Renal pelvis (tissue), 4 donors: ENCODE measurements around the gene SART1. TPM values are rescaled to one million over a fixed set of nuclear protein-coding genes. Genes with fewer than 3 reads are reported as not detected.
A peak's percentile ranks its signal among the peaks of the same experiment; 100 is the strongest.
"Not testable (repeated sequence)": the region's sequence is repeated elsewhere in the genome, so short reads cannot be mapped to it uniquely, and the experiment has no call there.

ENCODE experiments used
- DNase-seq: peaks from one replicate; pipeline ENCODE4 v3.0.0-alpha.2; 2013
- polyA plus RNA-seq, 3 donors: library from polyadenylated mRNA; unstranded; fragments of 120-200 nt; gene quantifications; one replicate each; pipeline ENCODE4 v1.2.1, GENCODE V29; 2013; ENCODE audit not compliant: insufficient read length in 3 of 3

SART1 gene
- polyA plus RNA-seq, 3 donors, result 50.1 to 57.6 (median 55.5) TPM

DNA sequence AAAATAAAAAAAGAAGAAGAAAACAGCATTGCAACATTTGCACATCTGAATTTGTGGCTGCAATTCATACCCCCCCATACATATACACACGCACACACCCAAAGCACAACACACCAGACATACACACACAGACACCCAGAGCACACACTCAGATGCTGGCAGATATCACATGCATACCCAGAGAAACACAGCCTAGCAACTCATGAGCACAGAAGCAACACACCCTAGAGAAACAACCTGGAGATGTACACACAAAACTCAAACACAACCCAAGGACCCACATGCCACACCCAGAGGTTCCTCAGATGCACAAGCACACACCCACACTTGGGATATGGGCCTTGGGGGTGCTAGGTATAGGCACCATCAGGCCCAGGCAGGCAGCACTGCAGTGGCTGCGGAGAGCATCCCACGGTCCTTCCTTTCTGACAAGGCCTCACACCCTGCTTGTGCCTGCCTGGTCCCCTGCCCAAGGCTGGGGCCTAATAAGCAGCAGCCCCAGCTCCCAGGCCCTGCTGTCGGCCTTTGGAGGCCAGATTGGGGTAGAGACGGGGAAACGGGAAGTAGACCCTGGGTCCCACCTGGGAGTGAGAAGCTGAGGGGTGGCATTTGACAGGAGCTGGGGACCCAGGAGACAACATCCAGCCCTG lies 53.4 kb downstream of the SART1 start:
- no peak for DNase-seq

DNA sequence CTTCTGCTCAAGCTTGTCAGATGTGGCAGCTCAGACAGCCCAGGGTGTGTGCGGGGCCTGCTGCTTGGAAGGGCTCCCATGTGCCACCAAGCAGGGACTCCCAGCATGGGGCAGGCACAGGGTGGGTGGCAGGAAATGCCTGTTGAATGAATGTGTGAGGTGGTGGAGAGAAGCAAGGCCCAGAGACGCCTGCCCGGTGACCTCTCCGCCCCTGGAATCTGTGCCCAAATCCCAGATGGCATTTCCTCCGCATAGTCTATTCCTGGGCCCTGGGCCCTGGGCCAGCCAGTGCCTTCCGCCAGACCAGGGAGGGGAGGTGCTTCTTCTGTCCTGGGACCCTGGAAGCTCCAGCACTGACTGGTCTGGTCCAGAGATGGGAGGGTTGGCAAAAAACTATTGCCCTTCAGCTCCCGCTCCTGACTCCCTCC lies 53.9 kb downstream of the SART1 start:
- DNase-seq, result no peak

DNA sequence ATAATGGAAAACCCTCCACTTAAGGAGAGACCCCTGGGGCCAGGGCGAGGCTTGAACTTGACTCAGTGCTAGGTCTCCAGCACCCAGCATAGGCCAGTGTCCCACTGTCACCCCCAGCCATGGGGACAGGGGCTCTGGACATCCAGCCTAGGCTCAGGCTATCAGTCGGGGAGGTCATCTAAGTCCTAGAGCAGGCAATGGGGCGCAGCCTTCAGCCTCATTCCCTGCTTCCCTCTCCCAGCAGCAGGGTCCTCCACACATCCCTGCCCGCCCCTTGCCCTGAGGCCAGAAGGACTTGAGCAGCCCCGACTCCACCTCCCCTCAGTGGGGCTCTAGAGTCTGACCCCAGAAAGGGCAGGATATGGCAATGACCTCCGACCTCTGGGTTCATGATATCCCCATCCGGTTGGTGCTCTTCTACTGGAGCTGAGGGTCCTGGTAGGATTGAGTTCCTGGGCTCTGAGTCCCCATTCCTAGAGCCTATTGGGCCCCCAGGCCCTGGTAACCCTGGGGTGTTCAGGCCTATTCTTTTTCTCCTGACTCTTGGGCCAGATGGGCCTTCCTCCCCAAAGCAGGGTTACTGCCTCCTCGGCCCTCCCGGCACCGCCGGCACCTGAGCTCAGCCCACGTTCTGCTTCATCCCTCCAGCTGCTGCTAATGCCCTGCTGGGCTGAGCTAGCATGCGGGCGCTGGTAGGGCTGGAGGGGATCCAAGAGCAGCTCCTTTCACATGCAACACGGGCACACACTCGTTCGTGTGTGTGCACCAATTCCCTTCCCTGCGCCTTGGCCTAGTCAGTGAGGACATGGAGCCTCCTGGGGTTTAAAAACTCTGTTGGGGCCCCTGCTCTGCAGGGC lies 54.6 kb downstream of the SART1 start:
- no peak for DNase-seq

DNA sequence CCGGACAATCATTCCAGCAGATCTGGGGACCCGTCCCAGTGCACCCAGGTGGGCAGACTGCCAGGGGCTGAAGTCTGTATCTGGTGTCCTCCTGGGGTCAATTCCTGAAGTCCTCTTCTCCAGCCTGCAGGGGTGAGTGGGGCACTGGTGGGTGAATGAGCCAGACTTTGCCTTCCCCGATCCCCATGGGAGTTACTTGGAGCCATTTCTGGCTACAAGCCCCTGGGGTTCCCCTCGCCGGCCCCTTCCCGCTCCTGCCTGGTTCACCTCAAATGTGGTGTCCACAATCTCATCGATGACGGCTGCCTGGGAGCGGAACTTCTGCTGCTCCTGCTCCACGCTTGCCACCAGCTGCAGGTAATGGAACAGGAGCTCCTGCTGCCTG lies 55.3 kb downstream of the SART1 start:
- no peak for DNase-seq

DNA sequence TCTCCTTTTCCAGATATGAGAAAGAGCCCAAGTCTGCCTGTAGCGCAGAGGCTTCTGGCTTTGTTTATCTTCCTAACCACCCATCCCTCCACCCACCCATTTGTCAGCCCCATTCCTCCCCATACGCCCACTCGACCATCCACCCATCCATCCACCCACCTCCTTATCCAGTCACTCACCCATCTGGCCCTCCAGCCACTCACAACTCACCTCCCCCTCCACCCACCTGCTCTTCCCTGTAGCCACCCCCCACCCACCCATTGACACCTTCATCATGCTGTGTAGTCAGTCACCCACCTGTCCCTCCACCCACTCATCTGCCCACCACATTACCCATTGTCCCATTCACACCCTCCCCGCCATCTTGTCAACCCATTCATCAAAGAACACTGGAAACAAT lies 55.8 kb downstream of the SART1 start:
- no peak for DNase-seq

DNA sequence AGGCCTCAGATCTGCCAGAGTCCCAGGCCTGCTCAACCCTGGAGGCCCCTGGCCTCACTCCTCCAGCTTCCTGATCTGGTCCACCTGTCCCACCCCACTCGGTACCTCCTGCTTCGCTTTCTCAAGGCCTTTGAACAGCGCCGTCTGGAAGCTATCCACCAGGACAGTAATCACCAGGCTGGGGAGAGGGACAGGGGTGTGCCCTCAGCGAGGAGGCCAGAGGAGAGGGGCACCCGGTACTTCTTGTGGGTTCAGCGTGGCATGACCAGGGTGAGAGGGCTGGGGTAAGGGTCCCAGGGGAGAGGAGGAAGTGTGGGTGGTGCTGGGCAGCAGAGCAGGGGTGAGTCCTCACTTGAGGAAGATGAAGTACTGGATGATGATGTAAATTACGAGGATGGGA lies 58.7 kb downstream of the SART1 start:
- DNase-seq, result no peak

DNA sequence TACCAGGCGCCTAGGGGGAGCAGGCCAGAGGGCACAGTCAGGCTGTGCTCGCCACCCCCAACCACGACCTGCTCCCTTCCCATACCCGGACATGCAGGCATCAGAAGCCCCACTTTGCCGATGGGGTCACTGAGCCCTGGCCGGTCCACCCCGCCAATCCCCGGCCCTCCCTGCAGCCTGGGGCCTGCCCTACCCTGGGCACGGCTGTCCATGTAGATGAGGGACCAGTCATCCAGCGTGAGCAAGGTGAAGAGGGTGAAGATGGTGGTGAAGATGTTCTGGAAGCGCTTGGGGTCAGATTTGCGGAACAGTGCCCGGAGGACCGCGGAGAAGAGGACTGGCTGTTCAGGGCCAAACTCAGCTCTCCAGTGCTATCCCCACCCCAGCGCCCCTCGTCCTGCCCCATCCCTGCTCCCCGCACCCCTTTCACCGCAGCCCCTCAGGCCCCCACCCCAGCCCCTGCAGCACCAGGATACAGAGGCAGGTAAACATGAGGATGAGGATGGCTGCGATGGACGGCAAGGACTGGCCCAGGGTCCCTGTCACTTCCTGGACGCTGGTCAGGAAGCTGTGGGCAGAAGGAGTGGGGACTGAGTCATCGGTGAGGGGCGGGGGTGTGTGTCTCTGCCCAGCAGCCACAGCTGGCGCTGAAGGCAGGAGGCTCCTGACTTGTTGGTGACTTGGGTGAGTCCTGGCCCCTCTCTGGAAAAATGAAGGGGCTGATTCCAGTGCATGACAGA lies 59.3 kb downstream of the SART1 start:
- no peak for DNase-seq

DNA sequence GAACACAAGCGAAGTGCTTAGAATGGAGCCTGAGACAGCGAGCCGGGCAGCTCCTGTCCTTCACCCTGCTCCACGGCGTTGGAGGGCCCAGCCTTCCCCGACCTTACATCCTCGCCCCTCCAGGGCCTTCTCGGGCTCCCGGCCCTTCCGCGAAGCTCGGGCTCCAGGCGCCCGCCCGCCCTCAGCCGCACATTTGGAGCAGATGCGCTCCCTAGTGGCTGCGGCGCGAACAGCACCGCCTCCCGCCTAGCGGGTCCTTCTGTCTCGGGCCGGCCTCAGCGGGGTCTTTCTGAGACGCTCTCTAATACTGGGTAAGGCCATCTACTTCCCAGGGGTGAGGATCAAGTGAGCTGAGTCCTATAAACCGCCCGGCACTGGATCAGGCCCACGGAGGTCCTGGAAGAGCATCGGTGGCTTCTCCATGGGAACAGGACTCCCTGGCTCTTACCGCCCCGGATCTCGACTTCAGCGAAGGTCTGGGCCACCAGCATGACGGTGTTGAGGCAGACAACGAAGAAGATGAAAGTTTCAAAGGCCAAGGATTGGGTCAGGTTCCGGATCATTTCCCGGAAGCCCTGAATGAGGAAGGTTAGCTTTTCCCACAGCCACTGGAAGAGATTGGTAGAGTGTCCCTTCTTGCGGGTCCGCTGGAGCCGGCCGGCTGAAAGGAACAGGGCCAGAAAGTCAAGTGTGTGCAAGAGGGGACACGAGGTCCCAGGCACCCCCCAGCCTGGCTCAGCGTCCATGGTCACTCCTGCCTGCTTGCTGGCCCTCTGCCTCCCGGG lies 61.1 kb downstream of the SART1 start:
- peak; percentile 44 for DNase-seq

DNA sequence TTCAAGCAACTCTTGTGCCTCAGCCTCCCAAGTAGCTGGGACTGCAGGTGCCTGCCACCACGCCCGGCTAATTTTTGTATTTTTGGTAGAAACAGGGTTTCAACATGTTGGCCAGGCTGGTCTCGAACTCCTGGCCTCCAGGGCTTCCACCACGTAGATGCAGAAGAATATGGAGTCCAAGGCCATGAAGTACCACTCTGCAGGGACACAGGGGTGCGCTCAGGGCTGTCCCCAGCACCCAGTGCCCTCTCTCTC lies 61.6 kb downstream of the SART1 start:
- DNase-seq, result not testable (repeated sequence)

DNA sequence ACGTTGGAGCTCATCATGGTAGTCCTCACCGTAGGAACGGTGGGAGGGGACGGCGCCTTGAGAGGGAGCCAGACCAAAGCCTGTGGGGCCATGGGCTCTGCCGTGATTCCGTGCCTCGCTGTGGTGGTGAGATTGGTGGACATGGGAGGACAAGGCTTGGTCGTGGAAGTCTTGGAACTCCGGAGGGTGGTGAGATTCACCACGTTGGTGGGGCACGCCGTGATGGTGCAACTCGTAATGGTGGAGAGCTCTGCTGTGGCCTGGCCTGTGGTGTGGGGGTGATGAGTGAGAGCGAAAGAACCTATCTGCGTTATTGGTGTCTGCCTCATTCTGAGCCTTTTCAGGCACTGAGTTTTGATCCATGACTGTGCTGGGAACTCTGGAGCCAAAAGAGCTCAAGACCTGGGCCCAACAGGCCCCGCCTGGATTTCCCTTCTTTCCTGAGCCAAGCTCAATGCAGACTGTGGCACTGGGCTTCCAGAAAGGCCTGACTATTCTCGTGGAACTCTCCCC lies 64.5 kb downstream of the SART1 start, which contains the start of gene CATSPER1:
CATSPER1 (minus strand) TSS at position 463 of the 513 bp plus-strand sequence; CDS start at position 363, 100 bp downstream.
- no peak for DNase-seq

Other genes starting within 250 kb of the SART1 start
- gene KAT5, start 249.5 kb upstream of the SART1 start, polyA plus RNA-seq, result 10 to 100 TPM; 73.1 to 83.6 (median 73.5) TPM
- gene RNASEH2C, start 240.9 kb upstream of the SART1 start, polyA plus RNA-seq, result 10 to 100 TPM; 46.8 to 53.6 (median 51.3) TPM
- gene AP5B1, start 180.8 kb upstream of the SART1 start, polyA plus RNA-seq, result 10 to 100 TPM in 2 of 3 donors, 1 to 10 TPM in 1; 7.9 to 10.9 (median 10.8) TPM
- gene OVOL1, start 174.7 kb upstream of the SART1 start, polyA plus RNA-seq, result 10 to 100 TPM; 14.6 to 17.3 (median 17.1) TPM
- gene SNX32, start 127.8 kb upstream of the SART1 start, polyA plus RNA-seq, result 1 to 10 TPM; 2.1 to 3.3 (median 2.3) TPM
- 100 to 1,000 TPM; 739 to 933 (median 787) TPM for gene CFL1, start 103.6 kb upstream of the SART1 start, polyA plus RNA-seq
- 10 to 100 TPM; 50.2 to 59.8 (median 53.4) TPM for gene MUS81, start 101.3 kb upstream of the SART1 start, polyA plus RNA-seq
- gene EFEMP2, start 88.9 kb upstream of the SART1 start, polyA plus RNA-seq, result 100 to 1,000 TPM; 111 to 137 (median 118) TPM
- 1 to 10 TPM in 2 of 3 donors, under 1 TPM in 1; 0.73 to 1.5 (median 1.5) TPM for gene CTSW, start 81.9 kb upstream of the SART1 start, polyA plus RNA-seq
- gene FIBP, start 73.3 kb upstream of the SART1 start, polyA plus RNA-seq, result 10 to 100 TPM; 86.5 to 95.6 (median 94.2) TPM
- gene CCDC85B, start 71.1 kb upstream of the SART1 start, polyA plus RNA-seq, result 10 to 100 TPM; 10.6 to 20.8 (median 13.6) TPM
- gene FOSL1, start 61.3 kb upstream of the SART1 start, polyA plus RNA-seq, result under 1 TPM in 1 of 3 donors, not detected in 2; 0.14 TPM
- 10 to 100 TPM; 35.3 to 46.2 (median 44.4) TPM for gene C11orf68, start 42.7 kb upstream of the SART1 start, polyA plus RNA-seq
- 100 to 1,000 TPM in 1 of 3 donors, 10 to 100 TPM in 2; 82.5 to 112 (median 93.0) TPM for gene DRAP1, start 42.3 kb upstream of the SART1 start, polyA plus RNA-seq
- gene TSGA10IP, start 16.3 kb upstream of the SART1 start, polyA plus RNA-seq, result under 1 TPM in 2 of 3 donors, not detected in 1; 0.18 to 0.28 TPM
- 10 to 100 TPM; 27.9 to 29.9 (median 28.2) TPM for gene EIF1AD, start 40.4 kb downstream of the SART1 start, polyA plus RNA-seq
- gene BANF1, start 40.8 kb downstream of the SART1 start, polyA plus RNA-seq, result 100 to 1,000 TPM; 243 to 285 (median 271) TPM
- not detected for gene CST6, start 50.3 kb downstream of the SART1 start, polyA plus RNA-seq
- not detected for gene CATSPER1, start 64.7 kb downstream of the SART1 start, polyA plus RNA-seq
- gene GAL3ST3, start 87.4 kb downstream of the SART1 start, polyA plus RNA-seq, result 1 to 10 TPM; 5.4 to 6.4 (median 6.1) TPM
- 100 to 1,000 TPM; 229 to 250 (median 238) TPM for gene SF3B2, start 90.6 kb downstream of the SART1 start, polyA plus RNA-seq
- gene PACS1, start 108.5 kb downstream of the SART1 start, polyA plus RNA-seq, result 10 to 100 TPM; 46.0 to 53.7 (median 49.2) TPM